Fibroblast of lung (primary cell): ENCODE measurements around the gene BPIFB3. TPM values are rescaled to one million over a fixed set of nuclear protein-coding genes. Genes with fewer than 3 reads are reported as not detected.

Experiments
- DNase-seq, 2 donors: peaks; one replicate each; pipeline versions ENCODE4 v3.0.0 to v3.0.0-alpha.2; 2010; ENCODE audit warnings: low read depth in 2 of 2
- H2AFZ ChIP-seq: 2 replicates; pipeline ENCODE4 v1.5.1; 2012; ENCODE audit warnings: low read length, control low read depth, inconsistent platforms
- H3K27ac ChIP-seq: 2 replicates; pipeline ENCODE4 v1.5.1; 2011; ENCODE audit warnings: low read length, control low read depth; ENCODE audit not compliant: insufficient read depth
- H3K27me3 ChIP-seq: 2 replicates; pipeline ENCODE4 v1.5.1; 2011; ENCODE audit warnings: mild to moderate bottlenecking, low read length; ENCODE audit not compliant: control insufficient read depth, insufficient read depth
- H3K36me3 ChIP-seq: 2 replicates; pipeline ENCODE4 v1.5.1; 2011; ENCODE audit warnings: low read length; ENCODE audit not compliant: control insufficient read depth, insufficient read depth
- H3K4me1 ChIP-seq: 2 replicates; pipeline ENCODE4 v1.5.1; 2011; ENCODE audit warnings: low read length; ENCODE audit not compliant: control insufficient read depth, insufficient read depth; ENCODE audit errors: extremely low read depth
- H3K4me2 ChIP-seq: 2 replicates; pipeline ENCODE4 v1.5.1; 2011; ENCODE audit warnings: low read length, control low read depth; ENCODE audit not compliant: insufficient read depth; ENCODE audit errors: extremely low read depth
- H3K4me3 ChIP-seq, 4 experiments: fragments of 200-600 bp in 1 of 4; sonication (generic) in 1 of 4; replicated peaks in 1 of 4; 2 replicates each; pipeline ENCODE4 v1.5.1; 2011 to 2016; ENCODE audit warnings: low read length in 4 of 4, low read depth in 3 of 4, mild to moderate bottlenecking in 3 of 4, control low read depth in 2 of 4, inconsistent platforms in 1 of 4, mixed read lengths in 1 of 4; ENCODE audit not compliant: insufficient read depth in 1 of 4; ENCODE audit errors: control extremely low read depth in 1 of 4
- H3K79me2 ChIP-seq: 2 replicates; pipeline ENCODE4 v1.5.1; 2012; ENCODE audit warnings: mild to moderate bottlenecking, low read length, inconsistent platforms; ENCODE audit not compliant: control insufficient read depth, insufficient read depth
- H3K9ac ChIP-seq: 2 replicates; pipeline ENCODE4 v1.5.1; 2011; ENCODE audit warnings: mild to moderate bottlenecking, low read length, control low read depth; ENCODE audit not compliant: insufficient read depth
- H3K9me3 ChIP-seq: 2 replicates; pipeline ENCODE4 v1.5.1; 2012; ENCODE audit warnings: low read depth, low read length; ENCODE audit not compliant: control insufficient read depth, insufficient read depth
- H4K20me1 ChIP-seq: 2 replicates; pipeline ENCODE4 v1.5.1; 2011; ENCODE audit warnings: low read length; ENCODE audit not compliant: control insufficient read depth, insufficient read depth; ENCODE audit errors: extremely low read depth
- EZH2 ChIP-seq: IDR thresholded peaks from 2 replicates; pipeline ENCODE4 v1.5.1; 2012; ENCODE audit warnings: low read length, control low read depth, mild to moderate bottlenecking; ENCODE audit errors: missing control alignments
- polyA plus RNA-seq, 2 donors: library from polyadenylated mRNA; depleted of rRNA in 1 of 2; stranded (reverse) in 1 of 2; unstranded in 1 of 2; fragments of >200 nt; gene quantifications; 2 replicates each; pipeline ENCODE4 v1.2.1, GENCODE V29; 2011 to 2012; ENCODE audit warnings: missing spikeins in 1 of 2
- total RNA-seq: library from RNA; depleted of rRNA; stranded (reverse); fragments of >200 nt; gene quantifications from 2 replicates; pipeline ENCODE4 v1.2.1, GENCODE V29; 2014
- TF ChIP-seq, protein P1 (sequence below), 2 donors: IDR thresholded peaks in 1 of 2; conservative IDR thresholded peaks in 1 of 2; 1 replicate in 1 of 2; 2 replicates in 1 of 2; pipeline ENCODE4 v1.5.1; 2011 to 2012; ENCODE audit warnings: low read length in 2 of 2, control low read depth in 1 of 2, inconsistent platforms in 1 of 2, low read depth in 1 of 2, mild to moderate bottlenecking in 1 of 2

The BPIFB3 gene
- total and polyA plus RNA-seq, 2 donors (not counting 1 experiment from before 2014, with no cell fraction given): not detected

DNA sequence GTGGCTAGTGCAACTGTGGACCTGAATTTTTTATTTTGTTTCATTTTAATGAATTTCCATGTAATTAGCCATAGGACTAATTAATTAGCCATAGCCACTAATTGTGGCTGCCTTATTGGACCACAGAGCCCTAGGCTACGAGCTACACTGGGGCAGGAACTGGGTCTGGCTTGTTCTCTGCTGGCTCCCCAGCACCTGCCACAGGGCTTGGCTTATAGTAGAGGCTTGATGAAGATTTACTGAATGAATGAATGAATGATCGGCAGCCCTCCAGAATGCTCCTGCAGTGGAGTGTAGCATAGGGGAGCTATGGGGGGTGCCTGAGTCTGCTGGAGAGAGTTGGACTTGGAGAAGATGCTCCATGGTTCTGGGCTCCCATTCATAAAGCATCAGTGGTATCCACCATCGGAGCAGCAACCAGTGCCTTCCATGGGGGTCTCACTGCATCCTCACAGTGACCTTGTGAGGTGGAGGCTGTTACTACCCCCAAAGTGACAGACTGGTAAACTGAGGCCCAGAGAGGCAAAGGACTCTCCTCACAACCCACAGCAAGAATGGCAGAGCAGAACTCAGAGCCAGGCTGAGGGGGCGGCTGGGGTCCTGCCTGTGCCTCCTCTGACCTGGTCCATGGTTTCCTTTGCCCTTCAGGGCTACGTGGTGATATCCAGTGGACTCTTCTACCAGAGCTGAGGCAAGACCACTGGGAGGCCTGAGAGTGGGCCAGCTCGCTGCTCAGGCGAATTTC, 30.8 kb upstream of the BPIFB3 start:
- Histone ChIP-seq H3K4me3 (no peak overlapping the region), H3K4me2 (no peak overlapping the region), H3K27me3 (no peaks in the 10 kb centered on the region), H4K20me1 (no peaks in the 10 kb centered on the region), H3K9ac (no peak overlapping the region), H2AFZ (no peak overlapping the region), H3K27ac (no peak overlapping the region), H3K36me3 (no peaks in the 10 kb centered on the region), H3K4me1 (no peaks in the 10 kb centered on the region), H3K79me2 (no peaks in the 10 kb centered on the region), H3K9me3 (no peaks in the 10 kb centered on the region)
- DNase-seq: no peak
- no peak for TF ChIP-seq EZH2
- TF ChIP-seq, protein P1, sequence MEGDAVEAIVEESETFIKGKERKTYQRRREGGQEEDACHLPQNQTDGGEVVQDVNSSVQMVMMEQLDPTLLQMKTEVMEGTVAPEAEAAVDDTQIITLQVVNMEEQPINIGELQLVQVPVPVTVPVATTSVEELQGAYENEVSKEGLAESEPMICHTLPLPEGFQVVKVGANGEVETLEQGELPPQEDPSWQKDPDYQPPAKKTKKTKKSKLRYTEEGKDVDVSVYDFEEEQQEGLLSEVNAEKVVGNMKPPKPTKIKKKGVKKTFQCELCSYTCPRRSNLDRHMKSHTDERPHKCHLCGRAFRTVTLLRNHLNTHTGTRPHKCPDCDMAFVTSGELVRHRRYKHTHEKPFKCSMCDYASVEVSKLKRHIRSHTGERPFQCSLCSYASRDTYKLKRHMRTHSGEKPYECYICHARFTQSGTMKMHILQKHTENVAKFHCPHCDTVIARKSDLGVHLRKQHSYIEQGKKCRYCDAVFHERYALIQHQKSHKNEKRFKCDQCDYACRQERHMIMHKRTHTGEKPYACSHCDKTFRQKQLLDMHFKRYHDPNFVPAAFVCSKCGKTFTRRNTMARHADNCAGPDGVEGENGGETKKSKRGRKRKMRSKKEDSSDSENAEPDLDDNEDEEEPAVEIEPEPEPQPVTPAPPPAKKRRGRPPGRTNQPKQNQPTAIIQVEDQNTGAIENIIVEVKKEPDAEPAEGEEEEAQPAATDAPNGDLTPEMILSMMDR (conservative IDR thresholded peaks at IDR 0.05 in 1 of 2, IDR thresholded peaks at IDR 0.05 in 1 of 2; ENCODE audit: low read depth in 1 of 2, low read length in 2 of 2): no peak

GRCh38 chr20:33023439-33024242, 30.1 kb upstream of the BPIFB3 start:
- Histone ChIP-seq H3K27ac (no peak overlapping the region), H3K27me3 (no peaks in the 10 kb centered on the region)
- no peak for TF ChIP-seq EZH2
- TF ChIP-seq, protein P1 (conservative IDR thresholded peaks at IDR 0.05 in 1 of 2, IDR thresholded peaks at IDR 0.05 in 1 of 2; ENCODE audit: low read depth in 1 of 2, low read length in 2 of 2): no peak

GRCh38 chr20:33024243-33024560, 29.5 kb upstream of the BPIFB3 start:
- DNase-seq: no peak
- TF ChIP-seq EZH2: no peak
- TF ChIP-seq, protein P1 (conservative IDR thresholded peaks at IDR 0.05 in 1 of 2, IDR thresholded peaks at IDR 0.05 in 1 of 2; ENCODE audit: low read depth in 1 of 2, low read length in 2 of 2): no peak
- H3K4me1 ChIP-seq: no peaks in the 10 kb centered on the region

More at GRCh38 chr20:33023439-33024242, 30.1 kb upstream of the BPIFB3 start:
- Histone ChIP-seq H3K36me3 (no peaks in the 10 kb centered on the region), H3K4me3 (no peak overlapping the region), H2AFZ (no peak overlapping the region), H3K9ac (no peak overlapping the region), H3K4me1 (no peaks in the 10 kb centered on the region), H4K20me1 (no peaks in the 10 kb centered on the region), H3K4me2 (no peak overlapping the region), H3K9me3 (no peaks in the 10 kb centered on the region), H3K79me2 (no peaks in the 10 kb centered on the region)
- DNase-seq: no peak

More at GRCh38 chr20:33024243-33024560, 29.5 kb upstream of the BPIFB3 start:
- H3K4me3 ChIP-seq: no peak overlapping the region
- H3K27ac ChIP-seq: no peak overlapping the region
- H4K20me1 ChIP-seq: no peaks in the 10 kb centered on the region
- no peak overlapping the region for H3K9ac ChIP-seq
- no peaks in the 10 kb centered on the region for H3K79me2 ChIP-seq
- H3K9me3 ChIP-seq: no peaks in the 10 kb centered on the region
- no peak overlapping the region for H2AFZ ChIP-seq
- no peaks in the 10 kb centered on the region for H3K36me3 ChIP-seq
- no peak overlapping the region for H3K4me2 ChIP-seq
- H3K27me3 ChIP-seq: no peaks in the 10 kb centered on the region
